Stimulated activated CD8-positive, alpha-beta memory T cell treated with anti-CD3 and anti-CD28 coated beads, Interleukin-7, amount 100 ng/mL, for 24 hours (primary cell): ENCODE data around the gene SPRYD3.

Experiments used
- DNase-seq: peaks from one replicate; pipeline ENCODE4 v3.0.0-alpha.2; 2020; ENCODE audit warnings: low read depth

SPRYD3 gene

GRCh38 chr12:53062011-53062961, 16.9 kb downstream of the SPRYD3 start:
- no peak for DNase-seq

DNA sequence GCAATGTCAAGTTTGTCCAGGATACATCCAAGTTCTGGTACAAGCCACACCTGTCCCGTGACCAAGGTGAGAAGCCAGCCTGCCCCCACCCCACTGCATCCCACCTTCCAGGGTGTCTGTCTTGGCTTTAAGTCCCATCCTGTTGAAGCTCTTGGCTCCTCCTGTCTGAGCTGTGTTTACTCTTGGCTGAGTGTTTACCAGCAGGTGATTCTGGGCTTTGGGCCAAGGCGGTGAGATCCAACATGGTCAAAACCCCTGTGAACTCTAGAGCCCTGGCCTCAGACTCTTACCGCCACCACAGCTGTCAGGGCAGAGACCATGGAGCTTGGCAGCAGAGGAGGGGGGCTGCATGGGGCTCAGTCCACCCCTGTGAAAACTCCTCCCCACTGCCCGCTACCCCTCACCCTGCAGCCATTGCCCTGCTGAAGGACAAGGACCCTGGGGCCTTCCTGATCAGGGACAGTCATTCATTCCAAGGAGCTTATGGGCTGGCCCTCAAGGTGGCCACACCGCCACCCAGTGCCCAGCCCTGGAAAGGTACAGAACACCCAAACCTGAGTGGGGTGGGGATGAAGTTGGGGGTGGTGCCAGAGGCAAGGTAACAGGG, 17.7 kb downstream of the SPRYD3 start:
- no peak for DNase-seq

- no peak for DNase-seq
Measured at GRCh38 chr12:53060721-53061276, 18.4 kb downstream of the SPRYD3 start.

DNA sequence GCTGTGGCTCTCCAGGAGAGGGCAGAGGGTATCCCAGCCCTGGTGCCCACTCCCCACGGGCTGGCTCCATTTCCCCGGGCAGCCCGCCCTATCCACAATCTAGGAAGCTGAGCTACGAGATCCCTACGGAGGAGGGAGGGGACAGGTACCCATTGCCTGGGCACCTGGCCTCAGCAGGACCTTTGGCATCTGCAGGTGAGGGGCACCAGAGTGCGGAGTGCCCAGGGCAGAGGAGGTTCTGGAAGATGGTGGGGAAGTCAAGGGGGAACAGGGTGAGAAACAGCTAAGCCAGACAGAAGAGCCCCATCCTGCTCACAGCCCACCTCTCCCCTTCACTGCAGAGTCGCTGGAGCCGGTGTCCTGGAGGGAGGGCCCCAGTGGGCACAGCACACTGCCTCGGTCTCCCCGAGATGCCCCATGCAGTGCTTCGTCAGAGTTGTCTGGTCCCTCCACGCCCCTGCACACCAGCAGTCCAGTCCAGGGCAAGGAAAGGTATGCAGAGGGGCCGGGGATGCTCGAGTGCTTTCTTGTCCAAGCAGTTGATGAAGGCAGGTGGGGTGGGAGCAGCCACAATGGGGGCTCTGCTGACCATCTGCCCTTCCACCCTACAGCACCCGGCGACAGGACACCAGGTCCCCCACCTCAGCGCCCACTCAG, 19.0 kb downstream of the SPRYD3 start:
- DNase-seq = no peak

DNA sequence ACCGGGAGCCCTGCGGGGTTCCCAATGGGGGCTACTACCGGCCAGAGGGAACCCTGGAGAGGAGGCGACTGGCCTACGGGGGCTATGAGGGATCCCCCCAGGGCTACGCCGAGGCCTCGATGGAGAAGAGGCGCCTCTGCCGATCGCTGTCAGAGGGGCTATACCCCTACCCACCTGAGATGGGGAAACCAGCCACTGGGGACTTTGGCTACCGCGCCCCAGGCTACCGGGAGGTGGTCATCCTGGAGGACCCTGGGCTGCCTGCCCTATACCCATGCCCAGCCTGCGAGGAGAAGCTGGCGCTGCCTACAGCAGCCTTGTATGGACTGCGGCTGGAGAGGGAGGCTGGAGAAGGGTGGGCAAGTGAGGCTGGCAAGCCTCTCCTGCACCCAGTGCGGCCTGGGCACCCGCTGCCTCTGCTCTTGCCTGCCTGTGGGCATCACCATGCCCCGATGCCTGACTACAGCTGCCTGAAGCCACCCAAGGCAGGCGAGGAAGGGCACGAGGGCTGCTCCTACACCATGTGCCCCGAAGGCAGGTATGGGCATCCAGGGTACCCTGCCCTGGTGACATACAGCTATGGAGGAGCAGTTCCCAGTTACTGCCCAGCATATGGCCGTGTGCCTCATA, 19.6 kb downstream of the SPRYD3 start:
- DNase-seq = no peak

GRCh38 chr12:53058674-53059433, 20.3 kb downstream of the SPRYD3 start:
- DNase-seq = no peak

DNA sequence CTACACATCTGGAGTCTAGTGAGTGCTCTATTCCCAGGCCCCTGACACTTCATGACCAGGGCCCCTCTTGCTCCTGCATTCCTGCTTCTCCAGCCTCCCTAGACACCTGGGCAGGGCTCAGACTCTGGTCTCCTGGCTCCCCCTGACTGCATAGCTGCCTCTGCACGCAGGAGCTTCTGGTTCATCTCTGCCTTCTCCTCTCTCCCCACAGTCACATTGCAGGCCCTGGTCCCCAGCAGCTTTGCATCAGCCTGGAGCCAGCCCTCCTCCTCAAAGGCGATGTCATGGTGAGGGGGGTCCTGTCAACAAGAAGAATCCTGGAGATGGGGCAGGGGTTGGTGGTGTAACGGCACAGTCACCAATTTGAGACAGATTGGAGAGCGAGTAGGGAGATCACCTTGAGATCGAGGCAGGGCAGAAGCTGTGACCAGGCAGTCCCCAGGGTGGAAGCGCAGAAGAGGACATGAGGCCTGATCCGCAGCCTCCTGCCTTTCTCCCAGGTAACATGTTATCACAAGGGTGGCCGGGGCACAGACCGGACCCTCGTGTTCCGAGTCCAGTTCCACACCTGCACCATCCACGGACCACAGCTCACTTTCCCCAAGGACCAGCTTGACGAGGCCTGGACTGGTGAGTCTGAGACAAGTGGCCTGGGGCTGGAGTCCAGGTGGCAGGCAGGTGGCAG, 21.2 kb downstream of the SPRYD3 start:
- DNase-seq = no peak

DNA sequence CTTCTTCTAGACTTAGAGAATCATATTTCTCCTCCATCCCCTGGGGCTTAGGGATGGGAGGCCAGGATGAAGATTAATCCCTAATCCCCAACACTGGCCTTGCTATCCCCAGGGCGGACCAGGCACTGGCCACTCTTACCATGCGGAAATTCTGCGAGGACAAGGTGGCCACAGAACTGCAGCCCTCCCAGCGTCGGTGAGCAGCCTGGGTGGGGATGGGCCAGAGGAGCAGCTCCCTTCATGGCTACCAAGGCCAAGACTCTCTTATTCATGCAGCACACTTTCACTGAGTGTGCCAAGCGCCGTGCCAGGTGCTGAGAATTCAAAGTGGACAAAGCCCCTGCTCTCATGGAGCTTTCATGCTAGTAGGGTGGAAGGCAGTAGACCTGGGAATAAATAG, 22.3 kb downstream of the SPRYD3 start:
- no peak for DNase-seq

GRCh38 chr12:53056296-53056695, 22.9 kb downstream of the SPRYD3 start:
- DNase-seq = no peak

DNA sequence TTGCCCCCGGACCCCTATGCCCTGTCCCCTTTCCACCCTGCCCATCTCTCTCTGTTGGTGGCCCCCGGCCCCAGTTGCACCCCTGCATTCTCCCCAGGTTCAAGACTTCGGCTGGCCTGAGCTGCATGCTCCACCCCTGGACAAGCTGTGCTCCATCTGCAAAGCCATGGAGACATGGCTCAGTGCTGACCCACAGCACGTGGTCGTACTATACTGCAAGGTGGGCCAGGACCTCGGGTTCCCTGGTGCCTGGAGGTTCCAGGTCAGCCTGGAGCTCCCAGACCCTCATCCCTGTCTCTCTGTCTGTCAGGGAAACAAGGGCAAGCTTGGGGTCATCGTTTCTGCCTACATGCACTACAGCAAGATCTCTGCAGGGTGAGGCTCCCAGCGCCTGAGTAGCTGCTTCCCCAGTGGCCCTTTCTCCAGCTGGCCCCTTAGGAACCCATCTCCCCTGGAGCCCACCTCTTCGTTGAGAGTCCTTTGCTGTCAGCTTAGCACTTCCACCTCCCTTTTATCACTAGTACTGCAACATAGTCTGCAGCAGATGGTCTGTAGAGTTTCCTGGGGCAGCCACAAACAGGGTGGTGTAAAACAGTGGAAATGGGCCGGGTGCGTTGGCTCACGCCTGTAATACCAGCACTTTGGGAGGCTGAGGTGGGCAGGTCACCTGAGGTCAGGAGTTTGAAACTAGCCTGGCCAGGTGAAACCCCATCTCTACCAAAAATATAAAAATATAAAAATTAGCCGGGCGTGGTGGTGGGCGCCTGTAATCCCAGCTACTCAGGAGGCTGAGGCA, 23.5 kb downstream of the SPRYD3 start:
- DNase-seq = no peak

- DNase-seq = peak; percentile 83
Measured at GRCh38 chr12:53054112-53054878, 24.9 kb downstream of the SPRYD3 start.

GRCh38 chr12:53053218-53054111, 25.7 kb downstream of the SPRYD3 start:
- no peak for DNase-seq

DNA sequence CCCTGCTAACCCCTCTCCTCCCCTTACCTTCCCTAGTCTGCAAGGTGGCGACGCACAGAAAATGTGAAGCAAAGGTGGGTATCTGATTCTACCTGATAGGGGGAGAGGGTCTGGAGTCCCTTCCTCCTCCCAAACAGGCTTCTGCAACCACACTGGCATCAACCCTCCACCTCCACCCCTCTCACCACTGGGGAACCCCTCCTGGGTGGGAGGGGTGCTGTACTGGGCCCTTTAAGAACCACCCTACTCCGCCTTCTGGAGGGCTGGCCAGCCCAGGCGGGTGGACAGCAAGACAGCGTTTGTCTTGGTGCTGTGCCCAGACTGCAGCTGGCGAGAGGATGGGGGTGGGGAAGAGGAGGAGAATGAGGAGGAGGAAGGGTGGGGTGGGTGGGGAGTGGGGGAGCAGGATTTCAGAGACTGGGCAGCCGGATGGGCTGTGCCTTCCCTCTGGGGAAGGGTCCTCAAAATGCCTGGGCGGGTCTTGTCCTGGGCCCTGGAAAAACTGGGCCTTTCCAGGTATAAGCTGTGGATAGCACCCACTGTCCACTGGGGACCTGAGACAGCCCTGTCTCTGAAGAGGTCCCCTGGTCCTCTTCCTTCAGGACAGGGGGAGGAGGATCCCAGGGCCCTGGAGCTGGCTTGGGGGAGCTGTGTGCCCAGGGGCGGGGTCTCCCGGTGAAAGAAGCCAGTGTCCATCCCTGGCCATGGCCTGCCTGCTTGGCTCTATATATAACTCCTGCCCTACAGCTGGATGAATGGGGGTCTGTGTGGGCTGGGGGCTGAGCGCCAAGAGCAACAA, 26.6 kb downstream of the SPRYD3 start:
- no peak for DNase-seq

DNA sequence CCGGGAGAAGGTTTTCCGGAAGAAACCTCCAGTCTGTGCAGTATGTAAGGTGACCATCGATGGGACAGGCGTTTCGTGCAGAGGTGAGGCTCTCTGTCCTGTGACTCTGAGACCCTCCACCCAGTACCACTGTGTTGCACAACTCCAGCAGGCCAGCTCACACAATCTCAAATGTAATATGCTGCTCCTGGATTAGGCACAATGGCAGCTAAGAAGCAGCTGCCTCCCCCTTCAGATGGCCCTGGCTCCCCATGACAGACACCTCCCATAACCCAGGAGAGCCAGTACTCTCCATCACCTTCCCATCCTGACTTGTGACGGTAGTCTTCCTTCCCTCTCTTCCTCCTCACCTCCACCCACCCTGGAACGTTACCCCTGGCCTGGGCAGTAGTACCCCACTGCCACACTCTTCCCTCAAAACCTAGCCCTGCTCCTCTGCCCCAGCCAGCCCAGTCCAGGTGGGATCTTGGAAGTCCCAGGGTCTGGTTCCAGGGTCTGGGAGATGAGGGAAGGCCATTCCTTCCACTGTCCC, 27.2 kb downstream of the SPRYD3 start:
- DNase-seq = no peak

DNA sequence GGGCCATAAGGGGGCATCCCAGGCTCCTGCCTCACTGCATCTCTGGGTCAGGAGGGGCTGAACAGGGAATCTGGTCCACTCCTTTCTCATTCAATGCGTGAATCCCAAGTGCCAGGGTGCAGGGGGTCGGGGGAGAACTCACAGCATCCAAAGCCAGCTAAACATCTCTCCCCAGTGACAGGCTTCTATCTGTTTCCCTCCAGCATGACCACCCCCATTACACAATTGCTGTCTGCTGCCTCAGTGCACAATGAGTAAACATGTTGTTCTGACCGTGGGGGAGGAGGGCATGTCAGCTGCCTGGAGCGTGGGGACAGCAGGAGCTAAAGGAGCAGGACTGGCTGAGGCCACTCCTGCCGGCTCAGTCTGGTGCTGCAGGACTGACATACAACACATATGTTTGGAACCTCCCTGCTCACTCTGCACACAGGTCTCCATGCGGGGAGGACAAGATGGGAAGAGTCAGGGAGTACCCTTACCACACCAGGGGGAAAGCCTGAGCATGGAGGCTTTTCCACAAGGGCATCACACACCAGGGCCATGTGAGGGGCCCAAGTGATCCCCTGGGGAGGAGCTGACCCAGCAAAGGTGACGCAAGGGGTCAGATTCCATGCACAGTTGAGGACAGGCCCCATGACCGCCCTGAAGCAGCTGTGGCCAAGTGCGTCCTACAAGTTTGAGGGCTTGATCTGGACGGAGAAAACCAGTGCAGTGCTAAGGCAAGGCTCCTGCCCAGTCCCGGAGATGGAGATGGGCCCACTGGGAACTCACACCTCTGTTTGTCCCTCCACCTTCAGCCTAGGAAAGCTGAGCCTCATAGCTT, 27.9 kb downstream of the SPRYD3 start:
- no peak for DNase-seq

GRCh38 chr12:53050426-53051057, 28.6 kb downstream of the SPRYD3 start:
- DNase-seq = no peak
